Upper lobe of left lung (tissue), 6 donors: ENCODE results near the gene MYDGF. TPM values are rescaled to one million over a fixed set of nuclear protein-coding genes. Genes with fewer than 3 reads are reported as not detected.
A peak's percentile ranks its signal among the peaks of the same experiment; 100 is the strongest.

Source experiments
- ATAC-seq, 2 donors: fragments of 200-7000 bp; cut with Tn5 transposase; one replicate each; pipeline ENCODE4 v1.9.1; 2022; ENCODE audit warnings: mild to moderate bottlenecking in 2 of 2, moderate library complexity in 2 of 2; ENCODE audit not compliant: low FRiP score in 2 of 2
- DNase-seq, 2 donors: peaks; one replicate each; pipeline ENCODE4 v3.0.0-alpha.2; 2019 to 2020
- H3K27ac ChIP-seq, 4 donors: fragments of 200-600 bp; sonication (generic); one replicate each; pipeline ENCODE4 v1.5.1; 2016 to 2019
- H3K27me3 ChIP-seq, 4 donors: fragments of 200-600 bp; sonication (generic); one replicate each; pipeline ENCODE4 v1.5.1; 2017 to 2019
- H3K36me3 ChIP-seq, 4 donors: fragments of 200-600 bp; sonication (generic); one replicate each; pipeline ENCODE4 v1.5.1; 2016 to 2019
- H3K4me1 ChIP-seq, 4 donors: fragments of 200-600 bp; sonication (generic); one replicate each; pipeline ENCODE4 v1.5.1; 2018 to 2019
- H3K4me3 ChIP-seq, 4 donors: fragments of 200-600 bp; sonication (generic); one replicate each; pipeline ENCODE4 v1.5.1; 2017 to 2019; ENCODE audit warnings: mild to moderate bottlenecking in 2 of 4, moderate library complexity in 1 of 4
- H3K9me3 ChIP-seq, 4 donors: fragments of 200-600 bp; sonication (generic); one replicate each; pipeline ENCODE4 v1.5.1; 2018 to 2019
- EP300 ChIP-seq, 4 donors: sonication (generic); formaldehyde crosslinking; IDR thresholded peaks; one replicate each; pipeline ENCODE4 v1.5.1; 2017; ENCODE audit warnings: antibody characterized with exemption in 4 of 4, control low read depth in 2 of 4
- POLR2A ChIP-seq, 4 donors: fragments of 450-650 bp; IDR thresholded peaks; one replicate each; pipeline ENCODE4 v1.5.1; 2016 to 2017; ENCODE audit warnings: antibody characterized with exemption in 4 of 4, mild to moderate bottlenecking in 2 of 4
- POLR2AphosphoS5 ChIP-seq, 2 donors: sonication (generic); formaldehyde crosslinking; IDR thresholded peaks; one replicate each; pipeline ENCODE4 v1.5.1; 2017; ENCODE audit warnings: antibody characterized with exemption in 2 of 2
- WGBS, 2 donors: methylation state at CpG; one replicate each; pipeline ENCODE4 v1.1.5; 2017 to 2018; 5-methylcytosine and 5-hydroxymethylcytosine counted together
- total RNA-seq, 6 donors: library from RNA; depleted of rRNA in 4 of 6; stranded (reverse); fragments of >200 nt in 4 of 6; gene quantifications; one replicate each; pipeline versions ENCODE4 v1.1.0 to v1.2.1, GENCODE V29; 2016 to 2021
- TF ChIP-seq, protein P1 (sequence below), 6 experiments: fragments of 450-650 bp in 4 of 6; fragments of 200-600 bp in 2 of 6; sonication (generic) in 2 of 6; IDR thresholded peaks; one replicate each; pipeline ENCODE4 v1.5.1; 2016 to 2019; ENCODE audit warnings: antibody characterized with exemption in 6 of 6
- donor health status: DM: no; HTN: no; CAD: no; lungs with moderate emphysema.
- donor health status: DM: no; HTN: yes; CAD: no; lungs with severe emphysema.

MYDGF gene
- total RNA-seq, 6 donors from 2014 or later: 6.3 to 121 (median 67.1) TPM

- no peaks in the 10 kb centered on the region for H3K9me3 ChIP-seq
- H3K4me1 ChIP-seq: peaks cover 26 to 47% (median 30%) of the 10 kb centered on the region in 4 donors
- ATAC-seq (no peak), DNase-seq (no peak)
- TF ChIP-seq POLR2A (IDR thresholded peaks at IDR 0.05): no peak
- no peak for TF ChIP-seq EP300 (IDR thresholded peaks at IDR 0.05)
- TF ChIP-seq, protein P1, sequence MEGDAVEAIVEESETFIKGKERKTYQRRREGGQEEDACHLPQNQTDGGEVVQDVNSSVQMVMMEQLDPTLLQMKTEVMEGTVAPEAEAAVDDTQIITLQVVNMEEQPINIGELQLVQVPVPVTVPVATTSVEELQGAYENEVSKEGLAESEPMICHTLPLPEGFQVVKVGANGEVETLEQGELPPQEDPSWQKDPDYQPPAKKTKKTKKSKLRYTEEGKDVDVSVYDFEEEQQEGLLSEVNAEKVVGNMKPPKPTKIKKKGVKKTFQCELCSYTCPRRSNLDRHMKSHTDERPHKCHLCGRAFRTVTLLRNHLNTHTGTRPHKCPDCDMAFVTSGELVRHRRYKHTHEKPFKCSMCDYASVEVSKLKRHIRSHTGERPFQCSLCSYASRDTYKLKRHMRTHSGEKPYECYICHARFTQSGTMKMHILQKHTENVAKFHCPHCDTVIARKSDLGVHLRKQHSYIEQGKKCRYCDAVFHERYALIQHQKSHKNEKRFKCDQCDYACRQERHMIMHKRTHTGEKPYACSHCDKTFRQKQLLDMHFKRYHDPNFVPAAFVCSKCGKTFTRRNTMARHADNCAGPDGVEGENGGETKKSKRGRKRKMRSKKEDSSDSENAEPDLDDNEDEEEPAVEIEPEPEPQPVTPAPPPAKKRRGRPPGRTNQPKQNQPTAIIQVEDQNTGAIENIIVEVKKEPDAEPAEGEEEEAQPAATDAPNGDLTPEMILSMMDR (IDR thresholded peaks at IDR 0.05): no peak
- no peak for TF ChIP-seq POLR2AphosphoS5 (IDR thresholded peaks at IDR 0.05)
- H3K4me3 ChIP-seq: no peak overlapping the region
- 79 to 90% methylated on average over 12 of the region's 12 CpGs for WGBS, 2 donors
- H3K27ac ChIP-seq: peak overlapping the region in 2 of 4 donors; percentile 7 to 73
- H3K27me3 ChIP-seq: no peaks in the 10 kb centered on the region
- peaks cover 15 to 79% (median 47%) of the 10 kb centered on the region in 4 donors for H3K36me3 ChIP-seq
Observed at GRCh38 chr19:4707322-4707721, 37.2 kb upstream of the MYDGF start.

DNA sequence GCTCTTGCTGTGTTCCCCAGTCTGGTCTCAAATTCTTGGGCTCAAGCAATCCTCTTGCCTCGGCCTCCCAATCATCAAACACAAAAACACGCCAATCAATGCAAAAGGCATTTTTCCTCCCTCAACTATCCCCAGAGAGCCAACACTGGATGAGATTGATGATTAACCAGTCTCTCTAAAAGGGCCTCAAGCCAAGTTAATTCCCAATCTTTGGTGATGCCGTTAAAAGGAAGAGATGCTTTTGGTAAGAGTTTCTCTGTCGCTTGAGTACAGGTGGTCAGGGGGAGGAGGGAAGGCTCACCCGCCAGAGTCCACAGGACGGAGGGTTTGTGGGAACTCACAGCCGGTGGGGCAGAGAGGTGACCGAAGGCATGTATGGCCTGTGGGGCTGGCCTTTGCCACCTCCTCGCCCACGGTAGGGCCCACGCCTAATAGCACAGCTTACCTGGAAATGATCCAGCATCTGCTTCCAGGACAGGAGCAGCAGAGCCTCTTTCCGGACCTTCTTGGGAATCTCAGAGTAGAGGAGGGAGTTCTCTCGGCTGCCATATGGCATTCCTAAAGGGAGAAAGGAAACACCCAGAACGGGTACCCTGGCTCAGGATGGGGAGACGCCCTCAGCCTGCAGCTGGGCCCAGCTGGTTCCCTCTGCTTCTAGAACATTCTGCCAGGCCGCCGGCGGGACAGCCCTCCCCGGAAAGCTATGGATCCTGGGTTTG is 35.4 kb upstream of the MYDGF start:
- Histone ChIP-seq H3K4me3 (no peak overlapping the region), H3K36me3 (peaks cover 19 to 79% (median 51%) of the 10 kb centered on the region in 4 donors), H3K9me3 (no peaks in the 10 kb centered on the region), H3K27me3 (no peaks in the 10 kb centered on the region), H3K27ac (peak overlapping the region in 2 of 4 donors; percentile 73 to 83), H3K4me1 (peaks cover 26 to 59% (median 30%) of the 10 kb centered on the region in 4 donors)
- TF ChIP-seq EP300 (IDR thresholded peaks at IDR 0.05): no peak
- TF ChIP-seq POLR2A (IDR thresholded peaks at IDR 0.05): no peak
- TF ChIP-seq, protein P1 (IDR thresholded peaks at IDR 0.05): no peak
- TF ChIP-seq POLR2AphosphoS5 (IDR thresholded peaks at IDR 0.05): no peak
- WGBS, 2 donors: 63 to 81% methylated on average over 11 to 19 of the region's 19 CpGs
- DNase-seq (no peak), ATAC-seq (no peak)

DNA sequence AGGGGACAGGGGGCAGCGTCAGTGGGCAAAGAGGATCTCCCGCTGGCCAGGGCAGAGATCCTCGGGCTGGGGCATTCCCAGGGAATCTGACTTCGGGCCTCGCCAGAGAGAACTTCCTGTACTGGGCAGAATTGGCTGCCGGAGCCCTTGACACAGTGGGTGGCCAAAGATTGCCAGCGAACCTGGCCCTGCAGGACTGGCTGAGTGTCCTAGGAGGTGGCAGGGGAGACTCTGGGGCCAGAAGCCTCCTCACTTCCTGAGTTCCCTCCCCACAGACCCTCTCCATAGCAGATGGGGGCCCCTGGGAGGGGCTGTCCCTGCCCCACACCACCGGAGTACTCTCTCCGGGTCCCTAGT is 34.2 kb upstream of the MYDGF start:
- Histone ChIP-seq H3K27me3 (no peaks in the 10 kb centered on the region), H3K4me1 (peaks cover 16 to 49% (median 20%) of the 10 kb centered on the region in 4 donors), H3K36me3 (peaks cover 30 to 79% (median 55%) of the 10 kb centered on the region in 4 donors), H3K4me3 (no peak overlapping the region), H3K27ac (peak overlapping the region; percentile 18 to 83 (median 63)), H3K9me3 (no peaks in the 10 kb centered on the region)
- 74 to 79% methylated on average over 3 to 9 of the region's 9 CpGs for WGBS, 2 donors
- peak in 1 of 2 donors; percentile 79 for DNase-seq
- ATAC-seq: peak; percentile 14 to 68
- TF ChIP-seq POLR2AphosphoS5 (IDR thresholded peaks at IDR 0.05): no peak

DNA sequence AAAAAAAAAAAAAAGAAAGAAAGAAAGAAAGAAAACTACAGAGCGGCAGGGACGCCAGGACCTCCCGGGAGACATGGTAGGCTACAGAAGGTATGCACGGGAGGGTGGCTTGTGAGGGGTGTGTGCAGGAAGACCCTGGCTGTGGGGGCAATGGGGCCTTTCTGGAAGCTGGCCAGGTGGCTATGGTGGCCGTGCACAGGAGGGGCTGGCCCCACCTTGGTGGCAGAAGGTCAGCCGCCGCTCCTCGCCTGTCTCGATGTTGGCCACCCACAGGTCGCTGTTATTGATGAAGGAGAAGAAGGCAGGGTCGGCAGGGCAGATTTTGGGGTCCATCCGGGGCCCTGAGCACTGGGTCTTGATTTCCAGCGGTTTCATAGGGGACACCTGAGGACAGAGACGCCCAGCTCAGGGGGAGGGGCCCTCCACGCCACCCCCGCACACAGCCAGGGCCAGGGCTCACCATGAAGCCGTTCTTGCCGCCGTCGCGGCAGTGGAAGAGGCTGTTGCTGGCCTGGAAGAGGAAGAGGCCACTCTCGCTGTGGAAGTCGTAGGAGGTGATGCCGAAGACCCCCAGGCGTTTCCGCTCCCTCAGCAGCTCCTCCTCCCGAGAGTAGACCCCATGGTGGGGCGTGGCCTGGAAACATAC is 33.7 kb upstream of the MYDGF start:
- Histone ChIP-seq H3K4me1 (peaks cover 16 to 44% (median 19%) of the 10 kb centered on the region in 4 donors), H3K36me3 (peaks cover 30 to 79% (median 58%) of the 10 kb centered on the region in 4 donors), H3K27ac (peak overlapping the region; percentile 18 to 83 (median 63)), H3K4me3 (no peak overlapping the region), H3K9me3 (no peaks in the 10 kb centered on the region), H3K27me3 (no peaks in the 10 kb centered on the region)
- no peak for TF ChIP-seq POLR2A (IDR thresholded peaks at IDR 0.05)
- TF ChIP-seq, protein P1 (IDR thresholded peaks at IDR 0.05): no peak
- no peak for TF ChIP-seq POLR2AphosphoS5 (IDR thresholded peaks at IDR 0.05)
- TF ChIP-seq EP300 (IDR thresholded peaks at IDR 0.05): no peak
- ATAC-seq (no peak), DNase-seq (peak in 1 of 2 donors; percentile 72)
- 94 to 95% methylated on average over 14 to 25 of the region's 28 CpGs for WGBS, 2 donors

DNA sequence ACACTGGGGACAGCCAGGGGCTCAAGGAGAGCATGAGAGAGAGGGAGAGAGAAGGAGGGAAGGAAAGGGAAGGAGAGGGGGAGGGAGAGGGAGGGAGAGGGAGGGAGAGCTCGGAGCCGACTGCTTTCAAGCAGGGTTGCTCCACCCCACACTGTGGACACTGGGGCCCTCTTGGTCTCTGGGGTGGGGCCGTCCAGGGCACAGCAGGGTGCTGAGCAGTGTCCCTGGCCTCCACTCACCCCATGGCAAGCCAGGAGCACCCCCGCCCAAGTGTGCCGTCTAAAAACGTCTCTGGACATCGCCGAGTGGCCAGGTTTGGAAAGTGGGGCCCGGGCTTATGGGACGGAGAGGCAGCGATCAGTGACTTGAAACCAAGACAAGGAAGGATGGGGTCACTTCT is 32.6 kb upstream of the MYDGF start:
- peaks cover 30 to 89% (median 68%) of the 10 kb centered on the region in 4 donors for H3K36me3 ChIP-seq
- peak overlapping the region in 2 of 4 donors; percentile 19 to 43 for H3K27ac ChIP-seq
- TF ChIP-seq, protein P1 (IDR thresholded peaks at IDR 0.05): no peak
- TF ChIP-seq POLR2A (IDR thresholded peaks at IDR 0.05): no peak
- TF ChIP-seq POLR2AphosphoS5 (IDR thresholded peaks at IDR 0.05): no peak
- TF ChIP-seq EP300 (IDR thresholded peaks at IDR 0.05): no peak
- H3K27me3 ChIP-seq: no peaks in the 10 kb centered on the region
- 91 to 92% methylated on average over 9 of the region's 11 CpGs for WGBS, 2 donors
- no peaks in the 10 kb centered on the region for H3K9me3 ChIP-seq
- DNase-seq: no peak
- peaks cover 8 to 42% (median 15%) of the 10 kb centered on the region in 4 donors for H3K4me1 ChIP-seq
- H3K4me3 ChIP-seq: no peak overlapping the region
- no peak for ATAC-seq
